Muscle layer of colon (tissue), 2 donors: ENCODE data around the gene AURKAIP1.

Source experiments
- H3K27ac ChIP-seq: one replicate; pipeline ENCODE4 v1.7.0; 2013; ENCODE audit warnings: low read depth, mild to moderate bottlenecking, low read length, moderate library complexity
- H3K27me3 ChIP-seq, 2 donors: one replicate each; pipeline ENCODE4 v1.7.0; 2013; ENCODE audit warnings: low read length in 2 of 2, mild to moderate bottlenecking in 2 of 2; ENCODE audit not compliant: insufficient read depth in 2 of 2, control insufficient read depth in 1 of 2
- H3K36me3 ChIP-seq: one replicate; pipeline ENCODE4 v1.7.0; 2013; ENCODE audit warnings: mild to moderate bottlenecking, low read length; ENCODE audit not compliant: insufficient read depth
- H3K4me1 ChIP-seq: one replicate; pipeline ENCODE4 v1.7.0; 2013; ENCODE audit warnings: mild to moderate bottlenecking, low read length; ENCODE audit not compliant: insufficient read depth
- H3K4me3 ChIP-seq, 2 donors: one replicate each; pipeline ENCODE4 v1.7.0; 2013; ENCODE audit warnings: low read length in 2 of 2, low read depth in 1 of 2, mild to moderate bottlenecking in 1 of 2, moderate library complexity in 1 of 2
- H3K9ac ChIP-seq: one replicate; pipeline ENCODE4 v1.7.0; 2013; ENCODE audit warnings: low read length
- H3K9me3 ChIP-seq: one replicate; pipeline ENCODE4 v1.7.0; 2013; ENCODE audit warnings: mild to moderate bottlenecking, low read length
- donor health status: abdominal sarcoma.
- donor health status: Adenocarcinoma of cecum.

AURKAIP1 gene

GRCh38 chr1:1366699-1367066 lies 8.3 kb downstream of the AURKAIP1 start:
- Histone ChIP-seq H3K9me3 (no peaks in the 10 kb centered on the region), H3K27me3 (no peaks in the 10 kb centered on the region), H3K27ac (no peak overlapping the region), H3K9ac (no peak overlapping the region), H3K36me3 (no peaks in the 10 kb centered on the region), H3K4me3 (no peak overlapping the region), H3K4me1 (peaks cover 10% of the 10 kb centered on the region)

- no peaks in the 10 kb centered on the region for H3K36me3 ChIP-seq
- H3K27me3 ChIP-seq = no peaks in the 10 kb centered on the region
- H3K4me1 ChIP-seq = peaks cover 12% of the 10 kb centered on the region
- H3K27ac ChIP-seq = no peak overlapping the region
- H3K9me3 ChIP-seq = no peaks in the 10 kb centered on the region
- H3K9ac ChIP-seq = no peak overlapping the region
- H3K4me3 ChIP-seq = no peak overlapping the region
Observed at GRCh38 chr1:1365875-1366698, 8.9 kb downstream of the AURKAIP1 start.

GRCh38 chr1:1364266-1364665 lies 10.7 kb downstream of the AURKAIP1 start:
- H3K9ac ChIP-seq = no peak overlapping the region
- peaks cover 28% of the 10 kb centered on the region for H3K4me1 ChIP-seq
- H3K9me3 ChIP-seq = no peaks in the 10 kb centered on the region
- H3K36me3 ChIP-seq = no peaks in the 10 kb centered on the region
- no peaks in the 10 kb centered on the region for H3K27me3 ChIP-seq
- H3K27ac ChIP-seq = no peak overlapping the region
- H3K4me3 ChIP-seq = no peak overlapping the region

GRCh38 chr1:1361982-1362423 lies 13.0 kb downstream of the AURKAIP1 start:
- Histone ChIP-seq H3K36me3 (no peaks in the 10 kb centered on the region), H3K4me3 (no peak overlapping the region), H3K27me3 (peaks cover 0 to 4% of the 10 kb centered on the region in 2 donors), H3K9me3 (no peaks in the 10 kb centered on the region), H3K9ac (no peak overlapping the region), H3K27ac (peak overlapping the region; percentile 43), H3K4me1 (peaks cover 36% of the 10 kb centered on the region)

GRCh38 chr1:1361233-1361981 lies 13.6 kb downstream of the AURKAIP1 start:
- H3K4me3 ChIP-seq = no peak overlapping the region
- peaks cover 0 to 4% of the 10 kb centered on the region in 2 donors for H3K27me3 ChIP-seq
- no peaks in the 10 kb centered on the region for H3K36me3 ChIP-seq
- peaks cover 36% of the 10 kb centered on the region for H3K4me1 ChIP-seq
- H3K9me3 ChIP-seq = no peaks in the 10 kb centered on the region
- no peak overlapping the region for H3K9ac ChIP-seq
- peak overlapping the region; percentile 43 for H3K27ac ChIP-seq

GRCh38 chr1:1360506-1361169 lies 14.4 kb downstream of the AURKAIP1 start:
- Histone ChIP-seq H3K27ac (peak overlapping the region; percentile 46), H3K9ac (no peak overlapping the region), H3K4me3 (no peak overlapping the region), H3K36me3 (no peaks in the 10 kb centered on the region), H3K4me1 (peaks cover 36% of the 10 kb centered on the region), H3K27me3 (peaks cover 0 to 4% of the 10 kb centered on the region in 2 donors), H3K9me3 (no peaks in the 10 kb centered on the region)

- H3K36me3 ChIP-seq = no peaks in the 10 kb centered on the region
- H3K27me3 ChIP-seq = peaks cover 0 to 4% of the 10 kb centered on the region in 2 donors
- H3K27ac ChIP-seq = peak overlapping the region; percentile 46
- no peak overlapping the region for H3K9ac ChIP-seq
- H3K9me3 ChIP-seq = no peaks in the 10 kb centered on the region
- H3K4me3 ChIP-seq = no peak overlapping the region
- H3K4me1 ChIP-seq = peaks cover 36% of the 10 kb centered on the region
Observed at GRCh38 chr1:1359664-1360468, 15.1 kb downstream of the AURKAIP1 start.

GRCh38 chr1:1359308-1359663 lies 15.7 kb downstream of the AURKAIP1 start:
- no peak overlapping the region for H3K9ac ChIP-seq
- peaks cover 0 to 4% of the 10 kb centered on the region in 2 donors for H3K27me3 ChIP-seq
- H3K36me3 ChIP-seq = no peaks in the 10 kb centered on the region
- peak overlapping the region; percentile 46 for H3K27ac ChIP-seq
- no peak overlapping the region for H3K4me3 ChIP-seq
- peaks cover 36% of the 10 kb centered on the region for H3K4me1 ChIP-seq
- no peaks in the 10 kb centered on the region for H3K9me3 ChIP-seq

GRCh38 chr1:1358433-1359271 lies 16.4 kb downstream of the AURKAIP1 start, which contains the start of gene MXRA8:
Gene MXRA8, minus strand, starts transcription at chr1:1358555. Its CDS starts 51 bp downstream, at chr1:1358504.
- no peaks in the 10 kb centered on the region for H3K9me3 ChIP-seq
- H3K27me3 ChIP-seq = peaks cover 0 to 4% of the 10 kb centered on the region in 2 donors
- H3K9ac ChIP-seq = peak within 1 kb of the TSS; percentile 61
- peaks cover 41% of the 10 kb centered on the region for H3K4me1 ChIP-seq
- peak within 1 kb of the TSS; percentile 50 to 87 for H3K4me3 ChIP-seq
- H3K27ac ChIP-seq = peak within 1 kb of the TSS; percentile 46
- peaks cover under 1% of the 10 kb centered on the region for H3K36me3 ChIP-seq

GRCh38 chr1:1357871-1358432 lies 17.1 kb downstream of the AURKAIP1 start:
- Histone ChIP-seq H3K4me1 (peaks cover 41% of the 10 kb centered on the region), H3K36me3 (peaks cover 7% of the 10 kb centered on the region), H3K9me3 (no peaks in the 10 kb centered on the region), H3K27ac (peak overlapping the region; percentile 46), H3K4me3 (peak overlapping the region; percentile 50 to 87), H3K27me3 (peaks cover 0 to 8% of the 10 kb centered on the region in 2 donors), H3K9ac (peak overlapping the region; percentile 61)
